OCI-LY7 (cell line): Measurements from ENCODE around the gene SLC39A7. TPM values are rescaled to one million over a fixed set of nuclear protein-coding genes. Genes with fewer than 3 reads are reported as not detected.

Experiments
- BruUV-seq: library from RNA; stranded (reverse); fragments of 400-500 nt; replicated peaks from 2 replicates; lab custom pipeline; 2021; lab: Mats Ljungman, UMichigan
- CTCF ChIA-PET: fragments of 300-600 bp; sonication (Branson Sonifier 250); formaldehyde crosslinking; loops from one replicate; lab custom pipeline; 2022; ENCODE audit warnings: antibody characterized with exemption; ENCODE audit not compliant: unreplicated experiment; lab: Charles Lee
- POLR2A ChIA-PET: fragments of 300-600 bp; sonication (Branson Sonifier 250); formaldehyde crosslinking; loops from one replicate; lab custom pipeline; 2022; ENCODE audit warnings: antibody characterized with exemption; lab: Charles Lee
- DNase-seq: peaks from one replicate; pipeline ENCODE4 v3.0.0-alpha.2; 2015; ENCODE audit warnings: low spot score
- H2AFZ ChIP-seq: fragments of 200-600 bp; sonication (generic), shearing (Covaris generic); 2 replicates; pipeline ENCODE4 v1.6.1; 2014; ENCODE audit warnings: mild to moderate bottlenecking, antibody characterized with exemption, low read length, moderate library complexity
- H3K27ac ChIP-seq: fragments of 200-600 bp; sonication (generic); 2 replicates; pipeline ENCODE4 v1.5.1; 2014; ENCODE audit warnings: mixed run types, low read depth, mild to moderate bottlenecking, moderate library complexity, low read length, inconsistent platforms; ENCODE audit not compliant: poor library complexity, severe bottlenecking
- H3K36me3 ChIP-seq: fragments of 200-600 bp; sonication (generic); 2 replicates; pipeline ENCODE4 v1.6.1; 2014; ENCODE audit warnings: mild to moderate bottlenecking, antibody characterized with exemption, low read length, moderate library complexity, mixed read lengths; ENCODE audit not compliant: insufficient read depth
- H3K4me1 ChIP-seq: fragments of 200-600 bp; sonication (generic); 2 replicates; pipeline ENCODE4 v1.5.1; 2014; ENCODE audit warnings: mild to moderate bottlenecking, low read length; ENCODE audit not compliant: insufficient read depth, poor library complexity, severe bottlenecking
- H3K4me2 ChIP-seq: fragments of 200-600 bp; sonication (generic); 2 replicates; pipeline ENCODE4 v1.6.1; 2014; ENCODE audit warnings: mild to moderate bottlenecking, low read length
- H3K4me3 ChIP-seq: fragments of 200-600 bp; sonication (generic); 2 replicates; pipeline ENCODE4 v1.5.1; 2014; ENCODE audit warnings: mild to moderate bottlenecking, low read depth, low read length; ENCODE audit not compliant: poor library complexity, severe bottlenecking
- H3K79me2 ChIP-seq: fragments of 200-600 bp; sonication (generic); 2 replicates; pipeline ENCODE4 v1.6.1; 2016; ENCODE audit warnings: low read depth, mild to moderate bottlenecking, low read length, moderate library complexity, mixed read lengths; ENCODE audit not compliant: insufficient read depth
- H3K9me2 ChIP-seq: fragments of 200-600 bp; sonication (generic); 2 replicates; pipeline ENCODE4 v1.6.1; 2016; ENCODE audit warnings: mild to moderate bottlenecking, low read length, mixed read lengths; ENCODE audit not compliant: insufficient read depth
- H3K9me3 ChIP-seq: fragments of 200-600 bp; sonication (generic); 2 replicates; pipeline ENCODE4 v1.6.1; 2014; ENCODE audit warnings: mild to moderate bottlenecking, mixed run types, low read length, mixed read lengths
- H4K20me1 ChIP-seq: fragments of 200-600 bp; sonication (generic); 2 replicates; pipeline ENCODE4 v1.6.1; 2014; ENCODE audit warnings: mild to moderate bottlenecking, antibody characterized with exemption, low read length, moderate library complexity, mixed read lengths; ENCODE audit not compliant: insufficient read depth
- EZH2phosphoT487 ChIP-seq: fragments of 200-600 bp; sonication (generic); IDR thresholded peaks from 2 replicates; pipeline ENCODE4 v1.6.1; 2018; ENCODE audit warnings: low read depth, borderline replicate concordance, mild to moderate bottlenecking, mixed run types, antibody characterized with exemption, low read length, moderate library complexity, mixed read lengths
- intact Hi-C: fragments of 100-400 bp; cut with micrococcal nuclease; formaldehyde crosslinking; loops from one replicate; pipeline ENCODE4 v1.10.0; 2022; ENCODE audit not compliant: unreplicated experiment
- total RNA-seq, 2 experiments: library from RNA; depleted of rRNA in 1 of 2; stranded (reverse); fragments of >200 nt in 1 of 2; shearing (Covaris generic) in 1 of 2; gene quantifications; 2 replicates each; pipeline ENCODE4 v1.2.3, GENCODE V29; 2014 to 2022
- TF ChIP-seq, protein P1 (sequence below): fragments of 200-600 bp; sonication (generic); conservative IDR thresholded peaks from 2 replicates; pipeline ENCODE4 v1.5.1; 2014; ENCODE audit warnings: mild to moderate bottlenecking, antibody characterized with exemption, low read length, moderate library complexity, mixed read lengths

The SLC39A7 gene
- total RNA-seq, 2 experiments from 2014 or later: 22.9 to 53.2 TPM

DNA sequence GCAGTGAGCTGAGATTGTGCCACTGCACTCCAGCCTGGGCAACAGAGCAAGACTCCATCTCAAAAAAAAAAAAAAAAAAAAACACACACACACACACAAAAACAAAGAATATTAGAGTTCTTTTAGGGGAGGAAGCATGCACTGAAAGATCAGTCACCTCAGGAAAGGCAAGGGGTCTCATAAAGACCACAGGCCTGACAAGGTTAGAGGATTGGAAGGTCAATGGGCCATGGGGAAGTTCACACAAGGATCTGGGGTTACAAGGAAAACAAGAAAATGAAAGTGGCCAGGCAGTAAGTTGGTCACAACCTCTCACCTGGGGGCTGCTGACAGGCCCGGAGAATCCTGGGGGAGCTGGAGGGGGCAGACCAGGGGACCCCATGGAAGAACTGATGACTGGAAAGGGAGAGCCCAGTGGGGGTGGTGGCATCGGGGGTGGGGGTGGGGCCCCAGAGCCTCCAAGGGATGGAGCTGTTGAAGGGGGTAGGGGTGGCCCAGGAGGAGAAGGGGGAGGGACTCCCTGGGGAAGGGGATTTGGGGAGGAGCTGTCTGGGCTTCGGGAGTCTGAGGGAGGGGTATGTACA is 1.7 kb upstream of the SLC39A7 start:
- Histone ChIP-seq H4K20me1 (no peaks in the 10 kb centered on the region; the same call in 1 of the 2 replicates), H3K27ac (peak overlapping the region; percentile 77), H3K9me2 (no peaks in the 10 kb centered on the region), H3K4me3 (peak overlapping the region; percentile 96), H3K4me2 (peak overlapping the region; percentile 100), H3K36me3 (peaks cover 64% of the 10 kb centered on the region), H2AFZ (no peak overlapping the region), H3K4me1 (peaks cover 44% of the 10 kb centered on the region), H3K79me2 (peaks cover 28% of the 10 kb centered on the region; the same call in 1 of the 2 replicates), H3K9me3 (no peaks in the 10 kb centered on the region)
- intact Hi-C loops: no loop called here
- no peak for DNase-seq
- POLR2A ChIA-PET: interaction anchor here (0.7 to 1.1 kb wide), 2 partner anchors 10 to 126 kb away, joined by 4 to 5 read pairs; partner anchors contain the start of gene HLA-DPA1
- CTCF ChIA-PET: interaction anchor here (0.6 kb wide), 1 partner anchor 9 kb away, joined by 4 read pairs; no protein-coding TSS in a partner anchor
- no peak for TF ChIP-seq EZH2phosphoT487
- TF ChIP-seq, protein P1, sequence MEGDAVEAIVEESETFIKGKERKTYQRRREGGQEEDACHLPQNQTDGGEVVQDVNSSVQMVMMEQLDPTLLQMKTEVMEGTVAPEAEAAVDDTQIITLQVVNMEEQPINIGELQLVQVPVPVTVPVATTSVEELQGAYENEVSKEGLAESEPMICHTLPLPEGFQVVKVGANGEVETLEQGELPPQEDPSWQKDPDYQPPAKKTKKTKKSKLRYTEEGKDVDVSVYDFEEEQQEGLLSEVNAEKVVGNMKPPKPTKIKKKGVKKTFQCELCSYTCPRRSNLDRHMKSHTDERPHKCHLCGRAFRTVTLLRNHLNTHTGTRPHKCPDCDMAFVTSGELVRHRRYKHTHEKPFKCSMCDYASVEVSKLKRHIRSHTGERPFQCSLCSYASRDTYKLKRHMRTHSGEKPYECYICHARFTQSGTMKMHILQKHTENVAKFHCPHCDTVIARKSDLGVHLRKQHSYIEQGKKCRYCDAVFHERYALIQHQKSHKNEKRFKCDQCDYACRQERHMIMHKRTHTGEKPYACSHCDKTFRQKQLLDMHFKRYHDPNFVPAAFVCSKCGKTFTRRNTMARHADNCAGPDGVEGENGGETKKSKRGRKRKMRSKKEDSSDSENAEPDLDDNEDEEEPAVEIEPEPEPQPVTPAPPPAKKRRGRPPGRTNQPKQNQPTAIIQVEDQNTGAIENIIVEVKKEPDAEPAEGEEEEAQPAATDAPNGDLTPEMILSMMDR: no peak
- BruUV-seq: no TSS peak

DNA sequence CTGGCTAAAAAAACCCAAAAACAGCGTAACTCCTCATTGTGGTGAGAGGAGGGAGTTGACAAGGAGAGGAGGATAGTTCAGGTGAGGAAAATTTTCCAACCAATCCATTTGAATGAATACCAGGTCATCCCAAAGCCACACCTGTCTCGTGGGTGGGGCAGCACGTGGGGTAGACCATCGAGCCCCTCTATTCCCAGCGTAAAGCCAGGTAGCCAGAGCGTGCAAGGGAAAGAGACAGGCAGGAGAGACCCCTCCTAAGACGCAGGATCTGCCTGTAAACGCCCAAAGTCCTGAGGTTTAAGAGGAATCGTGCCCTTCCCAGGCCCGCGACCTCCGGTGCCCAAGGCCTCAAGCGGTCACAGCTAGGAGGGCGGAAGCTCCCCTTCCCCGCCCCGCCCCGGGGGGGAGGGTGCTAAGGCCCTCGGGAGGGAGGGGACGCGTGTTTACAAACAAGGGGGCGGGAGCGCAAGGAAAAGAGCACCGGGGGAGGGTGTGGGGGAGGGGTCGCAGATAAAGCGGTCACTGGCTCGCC is 914 bp upstream of the SLC39A7 start:
- peak overlapping the region; percentile 96 for H3K4me3 ChIP-seq
- ChIA-PET POLR2A (interaction anchor here (0.6 to 1.1 kb wide), 4 partner anchors 9 to 126 kb away, joined by 3 to 8 read pairs (median 4); partner anchors contain the start of gene HLA-DPA1), CTCF (interaction anchor here (0.6 kb wide), 1 partner anchor 8 kb away, joined by 4 read pairs; no protein-coding TSS in a partner anchor)
- H3K9me3 ChIP-seq: no peaks in the 10 kb centered on the region
- H3K79me2 ChIP-seq: peaks cover 28% of the 10 kb centered on the region; the same call in 1 of the 2 replicates
- 0 out of 2 replicates have a peak overlapping the region, but pooled peaks have one; percentile 79 for H2AFZ ChIP-seq
- peak; percentile 82 for DNase-seq
- peaks cover 49% of the 10 kb centered on the region for H3K4me1 ChIP-seq
- peak overlapping the region; percentile 77 for H3K27ac ChIP-seq
- no peaks in the 10 kb centered on the region; the same call in 1 of the 2 replicates for H4K20me1 ChIP-seq
- TSS peak; percentile 63 for BruUV-seq
- H3K36me3 ChIP-seq: peaks cover 58% of the 10 kb centered on the region
- intact Hi-C loops: loop anchor here (2.0 to 10.0 kb wide), 2 partner anchors 73 to 215 kb away; partner anchors contain the start of genes CUTA, PHF1 and RPS18
- TF ChIP-seq, protein P1: no peak
- no peak for TF ChIP-seq EZH2phosphoT487
- H3K9me2 ChIP-seq: no peaks in the 10 kb centered on the region
- H3K4me2 ChIP-seq: peak overlapping the region; percentile 100
